Endothelial cell (in vitro differentiated cells): ENCODE data around the gene ITPKA. TPM values are rescaled to one million over a fixed set of nuclear protein-coding genes. Genes with fewer than 3 reads are reported as not detected.

ENCODE experiments used
- DNase-seq: peaks from one replicate; pipeline ENCODE4 v3.0.0; 2021; ENCODE audit warnings: low spot score
- H3K27ac Mint-ChIP-seq: one replicate; pipeline ENCODE4 v1.8.0; 2021; ENCODE audit warnings: mixed read lengths, inconsistent platforms; ENCODE audit not compliant: unreplicated experiment
- H3K27me3 Mint-ChIP-seq: one replicate; pipeline ENCODE4 v1.8.0; 2021; ENCODE audit warnings: mild to moderate bottlenecking, moderate library complexity, mixed read lengths, inconsistent platforms; ENCODE audit not compliant: unreplicated experiment
- H3K36me3 Mint-ChIP-seq: one replicate; pipeline ENCODE4 v1.8.0; 2021; ENCODE audit warnings: mild to moderate bottlenecking, low read depth, mixed read lengths, inconsistent platforms; ENCODE audit not compliant: unreplicated experiment
- H3K4me1 Mint-ChIP-seq: one replicate; pipeline ENCODE4 v1.8.0; 2021; ENCODE audit warnings: mild to moderate bottlenecking, mixed read lengths, inconsistent platforms; ENCODE audit not compliant: unreplicated experiment
- H3K4me3 Mint-ChIP-seq: one replicate; pipeline ENCODE4 v1.8.0; 2021; ENCODE audit warnings: mild to moderate bottlenecking, mixed read lengths, inconsistent platforms; ENCODE audit not compliant: unreplicated experiment
- H3K9me3 Mint-ChIP-seq: one replicate; pipeline ENCODE4 v1.8.0; 2021; ENCODE audit warnings: mixed read lengths, inconsistent platforms; ENCODE audit not compliant: unreplicated experiment
- total RNA-seq: library from RNA; stranded (reverse); fragmentation: NEBNext Ultra II Directional; extraction: Animal tissue kit (Norgen Biotek cat#: 25700); gene quantifications from one replicate; pipeline ENCODE4 v1.2.1, GENCODE V29; 2021; ENCODE audit not compliant: unreplicated experiment
- TF ChIP-seq, protein P1 (sequence below): fragments of 200-600 bp; sonication (generic); IDR thresholded peaks from one replicate; pipeline ENCODE4 v1.5.0; 2021; ENCODE audit warnings: antibody characterized with exemption; ENCODE audit not compliant: unreplicated experiment

ITPKA gene
- total RNA-seq, 1 donor from 2014 or later, result 4.2 TPM

GRCh38 chr15:41498657-41499056, 5.0 kb downstream of the ITPKA start:
- Mint-ChIP-seq H3K27me3 (peaks cover 25% of the 10 kb centered on the region), H3K36me3 (no peaks in the 10 kb centered on the region), H3K4me1 (peaks cover 9% of the 10 kb centered on the region), H3K4me3 (no peak overlapping the region), H3K9me3 (no peaks in the 10 kb centered on the region), H3K27ac (no peak overlapping the region)
- no peak for DNase-seq
- TF ChIP-seq, protein P1, sequence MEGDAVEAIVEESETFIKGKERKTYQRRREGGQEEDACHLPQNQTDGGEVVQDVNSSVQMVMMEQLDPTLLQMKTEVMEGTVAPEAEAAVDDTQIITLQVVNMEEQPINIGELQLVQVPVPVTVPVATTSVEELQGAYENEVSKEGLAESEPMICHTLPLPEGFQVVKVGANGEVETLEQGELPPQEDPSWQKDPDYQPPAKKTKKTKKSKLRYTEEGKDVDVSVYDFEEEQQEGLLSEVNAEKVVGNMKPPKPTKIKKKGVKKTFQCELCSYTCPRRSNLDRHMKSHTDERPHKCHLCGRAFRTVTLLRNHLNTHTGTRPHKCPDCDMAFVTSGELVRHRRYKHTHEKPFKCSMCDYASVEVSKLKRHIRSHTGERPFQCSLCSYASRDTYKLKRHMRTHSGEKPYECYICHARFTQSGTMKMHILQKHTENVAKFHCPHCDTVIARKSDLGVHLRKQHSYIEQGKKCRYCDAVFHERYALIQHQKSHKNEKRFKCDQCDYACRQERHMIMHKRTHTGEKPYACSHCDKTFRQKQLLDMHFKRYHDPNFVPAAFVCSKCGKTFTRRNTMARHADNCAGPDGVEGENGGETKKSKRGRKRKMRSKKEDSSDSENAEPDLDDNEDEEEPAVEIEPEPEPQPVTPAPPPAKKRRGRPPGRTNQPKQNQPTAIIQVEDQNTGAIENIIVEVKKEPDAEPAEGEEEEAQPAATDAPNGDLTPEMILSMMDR, result no peak

DNA sequence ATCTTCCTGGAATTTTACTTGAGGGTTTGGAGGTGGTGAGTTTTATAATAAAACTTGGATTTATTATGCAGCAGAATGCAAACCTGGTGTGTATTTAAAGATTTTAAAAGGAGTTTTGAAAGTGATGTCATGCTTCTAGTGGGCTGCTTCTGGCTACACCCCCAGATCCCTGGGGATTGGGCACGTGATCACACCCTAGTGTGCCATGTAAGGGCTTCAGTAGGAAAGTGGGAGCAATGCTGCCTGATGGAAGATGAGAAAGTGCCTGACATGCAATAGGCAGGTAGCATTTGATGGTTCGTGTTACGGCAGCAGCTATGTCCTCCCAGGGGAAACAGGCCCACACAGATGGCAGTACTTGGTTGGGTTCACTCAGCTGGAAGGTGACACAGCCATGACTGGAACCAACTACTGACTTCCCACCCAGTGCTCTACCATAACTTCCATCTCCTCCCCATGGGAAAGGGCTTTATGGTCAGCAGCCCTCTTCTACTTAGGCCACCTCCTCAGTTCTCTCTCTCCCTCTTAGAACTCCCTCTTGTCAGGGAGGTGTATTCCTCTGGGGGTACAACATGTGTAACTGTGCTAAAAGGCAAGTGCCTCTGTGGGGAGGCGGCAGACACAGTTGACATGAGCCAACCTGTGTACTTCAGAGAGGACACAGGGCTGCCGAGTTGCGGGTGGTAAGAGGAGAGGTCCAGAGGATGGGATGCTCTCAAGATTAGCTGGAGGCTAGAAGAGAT, 5.6 kb downstream of the ITPKA start:
- TF ChIP-seq, protein P1, result no peak
- Mint-ChIP-seq H3K27me3 (peaks cover 28% of the 10 kb centered on the region), H3K27ac (no peak overlapping the region), H3K9me3 (no peaks in the 10 kb centered on the region), H3K36me3 (no peaks in the 10 kb centered on the region), H3K4me1 (peaks cover 9% of the 10 kb centered on the region), H3K4me3 (no peak overlapping the region)
- DNase-seq, result no peak

DNA sequence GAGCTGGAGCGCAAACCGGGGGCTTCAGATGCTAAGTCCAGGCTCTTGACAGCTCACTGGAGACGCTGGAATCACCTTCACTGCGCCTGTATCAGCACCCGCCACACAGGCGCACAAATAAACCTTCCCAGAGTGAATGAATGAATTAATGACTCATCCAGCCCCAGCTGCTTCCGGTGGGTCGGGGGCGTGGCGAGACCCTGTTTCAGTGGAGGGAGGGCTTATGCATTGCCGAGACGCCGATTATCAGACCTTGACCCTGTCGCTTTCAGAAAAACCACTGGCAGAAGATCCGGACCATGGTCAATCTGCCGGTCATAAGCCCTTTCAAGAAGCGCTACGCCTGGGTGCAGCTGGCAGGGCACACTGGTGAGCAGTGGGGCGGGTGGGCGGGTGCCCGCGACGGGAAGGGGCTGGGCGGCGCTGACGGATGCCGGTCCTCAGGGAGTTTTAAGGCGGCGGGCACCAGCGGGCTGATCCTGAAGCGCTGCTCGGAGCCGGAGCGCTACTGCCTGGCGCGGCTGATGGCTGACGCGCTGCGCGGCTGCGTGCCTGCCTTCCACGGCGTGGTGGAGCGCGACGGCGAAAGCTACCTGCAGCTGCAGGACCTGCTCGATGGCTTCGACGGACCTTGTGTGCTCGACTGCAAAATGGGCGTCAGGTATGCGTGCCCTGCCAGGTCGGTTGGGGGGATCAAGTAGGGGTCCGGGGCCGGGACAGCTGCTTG, 7.7 kb downstream of the ITPKA start:
- Mint-ChIP-seq H3K27ac (no peak overlapping the region), H3K27me3 (peaks cover 34% of the 10 kb centered on the region), H3K36me3 (no peaks in the 10 kb centered on the region), H3K9me3 (no peaks in the 10 kb centered on the region), H3K4me1 (peaks cover 9% of the 10 kb centered on the region), H3K4me3 (peak overlapping the region; percentile 51)
- DNase-seq, result peak; percentile 34
- TF ChIP-seq, protein P1, result no peak

DNA sequence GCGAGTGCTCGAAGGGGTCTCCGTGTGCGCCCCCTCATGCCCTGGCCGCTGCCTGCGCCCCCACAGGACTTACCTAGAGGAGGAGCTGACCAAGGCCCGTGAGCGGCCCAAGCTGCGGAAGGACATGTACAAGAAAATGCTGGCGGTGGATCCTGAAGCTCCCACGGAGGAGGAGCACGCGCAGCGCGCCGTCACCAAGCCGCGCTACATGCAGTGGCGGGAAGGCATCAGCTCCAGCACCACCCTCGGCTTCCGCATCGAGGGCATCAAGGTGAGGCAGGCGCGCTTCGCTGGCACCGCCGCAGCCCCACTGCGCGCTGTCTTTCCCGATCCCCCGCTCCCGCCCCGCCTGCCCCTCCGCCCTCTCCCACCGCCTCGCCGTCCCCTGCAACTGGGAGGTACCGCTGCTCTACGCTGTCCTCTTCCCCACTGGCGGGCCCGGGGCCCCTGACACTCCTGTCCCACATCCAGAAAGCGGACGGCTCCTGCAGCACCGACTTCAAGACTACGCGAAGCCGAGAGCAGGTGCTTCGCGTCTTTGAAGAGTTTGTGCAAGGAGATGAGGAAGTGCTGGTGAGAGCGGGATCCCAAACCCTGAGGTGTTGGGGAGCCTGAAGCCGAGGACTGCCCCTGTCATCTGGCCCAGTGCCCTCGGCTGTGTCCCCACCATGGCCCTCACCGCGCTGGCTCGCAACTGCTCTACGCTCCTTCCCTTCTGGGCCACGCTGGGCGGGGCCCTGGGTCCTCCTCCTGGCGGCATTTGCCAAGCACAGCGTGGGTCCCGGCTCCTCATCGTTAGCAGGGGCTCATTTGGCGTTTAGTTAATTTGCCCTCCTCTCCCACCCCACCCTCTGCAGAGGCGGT, 8.5 kb downstream of the ITPKA start:
- peaks cover 31% of the 10 kb centered on the region for H3K27me3 Mint-ChIP-seq
- H3K27ac Mint-ChIP-seq, result no peak overlapping the region

More for the DNA sequence above, 8.5 kb downstream of the ITPKA start:
- no peak overlapping the region for H3K4me3 Mint-ChIP-seq
- peak; percentile 16 for DNase-seq
- TF ChIP-seq, protein P1, result no peak
- H3K36me3 Mint-ChIP-seq, result no peaks in the 10 kb centered on the region
- H3K9me3 Mint-ChIP-seq, result no peaks in the 10 kb centered on the region
- H3K4me1 Mint-ChIP-seq, result peaks cover 9% of the 10 kb centered on the region
